ENCODE results near the gene TOR3A.

DNA sequence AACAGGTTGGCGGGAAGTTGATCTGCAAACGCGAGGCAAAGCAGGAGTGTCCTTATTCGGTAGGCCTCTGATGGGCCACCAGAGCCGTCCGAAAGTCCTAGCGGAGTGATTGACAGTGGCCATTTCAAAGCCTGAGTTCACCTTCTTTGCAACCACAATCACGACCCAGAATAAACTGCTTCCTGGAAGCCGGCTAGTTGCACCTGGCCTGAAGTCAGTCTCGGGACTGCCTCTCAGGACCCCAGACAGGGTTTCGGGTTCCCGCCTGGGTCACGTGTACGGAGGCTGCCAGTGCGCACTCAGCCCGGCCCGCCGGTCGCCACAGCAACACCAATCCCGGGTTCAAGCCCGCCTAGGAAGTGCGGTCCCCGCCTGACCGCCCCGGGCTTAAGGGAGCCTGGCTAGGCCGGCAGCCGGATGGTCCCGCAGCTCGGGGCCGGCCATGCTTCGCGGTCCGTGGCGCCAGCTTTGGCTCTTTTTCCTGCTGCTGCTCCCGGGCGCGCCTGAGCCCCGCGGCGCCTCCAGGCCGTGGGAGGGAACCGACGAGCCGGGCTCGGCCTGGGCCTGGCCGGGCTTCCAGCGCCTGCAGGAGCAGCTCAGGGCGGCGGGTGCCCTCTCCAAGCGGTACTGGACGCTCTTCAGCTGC lies at the start of gene TOR3A:
- TF ChIP-seq POLR2A (IDR thresholded peaks at IDR 0.05) (peak; percentile 82 to 87), POLR2AphosphoS5 (IDR thresholded peaks at IDR 0.05) (peak; percentile 59)
- TF ChIP-seq, protein P1, sequence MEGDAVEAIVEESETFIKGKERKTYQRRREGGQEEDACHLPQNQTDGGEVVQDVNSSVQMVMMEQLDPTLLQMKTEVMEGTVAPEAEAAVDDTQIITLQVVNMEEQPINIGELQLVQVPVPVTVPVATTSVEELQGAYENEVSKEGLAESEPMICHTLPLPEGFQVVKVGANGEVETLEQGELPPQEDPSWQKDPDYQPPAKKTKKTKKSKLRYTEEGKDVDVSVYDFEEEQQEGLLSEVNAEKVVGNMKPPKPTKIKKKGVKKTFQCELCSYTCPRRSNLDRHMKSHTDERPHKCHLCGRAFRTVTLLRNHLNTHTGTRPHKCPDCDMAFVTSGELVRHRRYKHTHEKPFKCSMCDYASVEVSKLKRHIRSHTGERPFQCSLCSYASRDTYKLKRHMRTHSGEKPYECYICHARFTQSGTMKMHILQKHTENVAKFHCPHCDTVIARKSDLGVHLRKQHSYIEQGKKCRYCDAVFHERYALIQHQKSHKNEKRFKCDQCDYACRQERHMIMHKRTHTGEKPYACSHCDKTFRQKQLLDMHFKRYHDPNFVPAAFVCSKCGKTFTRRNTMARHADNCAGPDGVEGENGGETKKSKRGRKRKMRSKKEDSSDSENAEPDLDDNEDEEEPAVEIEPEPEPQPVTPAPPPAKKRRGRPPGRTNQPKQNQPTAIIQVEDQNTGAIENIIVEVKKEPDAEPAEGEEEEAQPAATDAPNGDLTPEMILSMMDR (IDR thresholded peaks at IDR 0.05): peak in 1 of 4 experiments; percentile 2
